SK-N-MC (cell line): ENCODE results near the gene CTTNBP2.

Experiments
- DNase-seq: peaks from one replicate; pipeline ENCODE4 v3.0.0-alpha.2; 2011; ENCODE audit warnings: low read depth, low spot score
- H3K27ac ChIP-seq: fragments of 200-600 bp; sonication (generic); 2 replicates; pipeline ENCODE4 v1.5.1; 2016; ENCODE audit warnings: mixed run types
- H3K36me3 ChIP-seq: fragments of 200-600 bp; sonication (generic); 2 replicates; pipeline ENCODE4 v1.6.1; 2017; ENCODE audit warnings: antibody characterized with exemption, low read length, mixed read lengths; ENCODE audit not compliant: insufficient read depth
- H3K4me3 ChIP-seq: fragments of 200-600 bp; sonication (generic); 2 replicates; pipeline ENCODE4 v1.5.1; 2016
- H3K9ac ChIP-seq: fragments of 200-600 bp; sonication (generic); 2 replicates; pipeline ENCODE4 v1.8.0; 2017; ENCODE audit warnings: mixed run types, mixed read lengths; ENCODE audit not compliant: insufficient read length
- H3K9me3 ChIP-seq: fragments of 200-600 bp; sonication (generic); 2 replicates; pipeline ENCODE4 v1.6.1; 2017; ENCODE audit warnings: low read depth, mild to moderate bottlenecking, antibody characterized with exemption, low read length, moderate library complexity, mixed read lengths
- EZH2 ChIP-seq: fragments of 200-600 bp; sonication (generic); IDR thresholded peaks from one replicate; pipeline ENCODE4 v1.6.1; 2017; ENCODE audit warnings: antibody characterized with exemption
- FOXP2 ChIP-seq: optimal IDR thresholded peaks from 2 replicates; pipeline ENCODE3; 2011; ENCODE audit warnings: mild to moderate bottlenecking, moderate library complexity; ENCODE audit not compliant: insufficient read depth; ENCODE audit errors: extremely low read length, control extremely low read depth
- POLR2AphosphoS5 ChIP-seq: IDR thresholded peaks from 2 replicates; pipeline ENCODE4 v1.6.1; 2012; ENCODE audit warnings: mild to moderate bottlenecking, low read depth, low read length, borderline replicate concordance

Gene CTTNBP2

GRCh38 chr7:117824592-117824991, 48.6 kb downstream of the CTTNBP2 start:
- no peak overlapping the region for H3K4me3 ChIP-seq
- H3K9me3 ChIP-seq: no peaks in the 10 kb centered on the region
- no peaks in the 10 kb centered on the region for H3K36me3 ChIP-seq
- no peak overlapping the region for H3K27ac ChIP-seq
- no peak for DNase-seq
- no peak overlapping the region for H3K9ac ChIP-seq
- TF ChIP-seq FOXP2 (no peak), EZH2 (no peak), POLR2AphosphoS5 (no peak)

- no peak for DNase-seq
- Histone ChIP-seq H3K27ac (no peak overlapping the region), H3K9ac (no peak overlapping the region), H3K36me3 (no peaks in the 10 kb centered on the region), H3K9me3 (no peaks in the 10 kb centered on the region), H3K4me3 (no peak overlapping the region)
- TF ChIP-seq EZH2 (no peak), FOXP2 (no peak), POLR2AphosphoS5 (no peak)
Observed at GRCh38 chr7:117819558-117819957, 53.7 kb downstream of the CTTNBP2 start.

GRCh38 chr7:117818232-117818631, 55.0 kb downstream of the CTTNBP2 start:
- no peaks in the 10 kb centered on the region for H3K9me3 ChIP-seq
- DNase-seq: no peak
- no peak overlapping the region for H3K4me3 ChIP-seq
- no peaks in the 10 kb centered on the region for H3K36me3 ChIP-seq
- TF ChIP-seq FOXP2 (no peak), EZH2 (no peak), POLR2AphosphoS5 (no peak)
- H3K9ac ChIP-seq: no peak overlapping the region
- no peak overlapping the region for H3K27ac ChIP-seq

GRCh38 chr7:117816727-117817126, 56.5 kb downstream of the CTTNBP2 start:
- Histone ChIP-seq H3K4me3 (no peak overlapping the region), H3K27ac (no peak overlapping the region), H3K36me3 (no peaks in the 10 kb centered on the region), H3K9me3 (no peaks in the 10 kb centered on the region), H3K9ac (no peak overlapping the region)
- TF ChIP-seq EZH2: no peak
- no peak for DNase-seq

GRCh38 chr7:117811696-117812095, 61.5 kb downstream of the CTTNBP2 start:
- Histone ChIP-seq H3K36me3 (peaks cover 3% of the 10 kb centered on the region; the same call in 1 of the 2 replicates), H3K27ac (no peak overlapping the region), H3K4me3 (no peak overlapping the region), H3K9me3 (no peaks in the 10 kb centered on the region), H3K9ac (no peak overlapping the region)
- DNase-seq: no peak
- TF ChIP-seq POLR2AphosphoS5 (no peak), EZH2 (no peak), FOXP2 (no peak)

- H3K36me3 ChIP-seq: peaks cover 3% of the 10 kb centered on the region; the same call in 1 of the 2 replicates
- H3K4me3 ChIP-seq: no peak overlapping the region
- DNase-seq: no peak
- no peak overlapping the region for H3K9ac ChIP-seq
- TF ChIP-seq EZH2 (no peak), FOXP2 (no peak), POLR2AphosphoS5 (no peak)
- H3K27ac ChIP-seq: peak overlapping the region; percentile 10
- H3K9me3 ChIP-seq: no peaks in the 10 kb centered on the region
Observed at GRCh38 chr7:117810642-117811512, 62.4 kb downstream of the CTTNBP2 start.

- no peak for DNase-seq
- H3K36me3 ChIP-seq: peaks cover 3% of the 10 kb centered on the region; the same call in 1 of the 2 replicates
- peak overlapping the region; percentile 43; the same call in 1 of the 2 replicates for H3K27ac ChIP-seq
- peak overlapping the region; percentile 53 for H3K4me3 ChIP-seq
- no peak overlapping the region for H3K9ac ChIP-seq
- H3K9me3 ChIP-seq: no peaks in the 10 kb centered on the region
- TF ChIP-seq FOXP2: no peak
- no peak for TF ChIP-seq POLR2AphosphoS5
- no peak for TF ChIP-seq EZH2
Observed at GRCh38 chr7:117809958-117810357, 63.3 kb downstream of the CTTNBP2 start.

- peak overlapping the region; percentile 43 for H3K27ac ChIP-seq
- H3K9me3 ChIP-seq: no peaks in the 10 kb centered on the region
- H3K4me3 ChIP-seq: peak overlapping the region; percentile 53
- DNase-seq: no peak
- peaks cover 3% of the 10 kb centered on the region; the same call in 1 of the 2 replicates for H3K36me3 ChIP-seq
- H3K9ac ChIP-seq: no peak overlapping the region
- TF ChIP-seq POLR2AphosphoS5 (no peak), EZH2 (no peak), FOXP2 (no peak)
Observed at GRCh38 chr7:117808910-117809705, 64.1 kb downstream of the CTTNBP2 start.

- Histone ChIP-seq H3K4me3 (no peak overlapping the region), H3K27ac (peak overlapping the region; percentile 43), H3K9me3 (no peaks in the 10 kb centered on the region), H3K36me3 (peaks cover 3% of the 10 kb centered on the region; the same call in 1 of the 2 replicates), H3K9ac (no peak overlapping the region)
- TF ChIP-seq FOXP2 (no peak), EZH2 (no peak), POLR2AphosphoS5 (no peak)
- DNase-seq: no peak
Observed at GRCh38 chr7:117808341-117808757, 64.9 kb downstream of the CTTNBP2 start.
